GM12878 (cell line): ENCODE measurements around the gene TDRD9. TPM values are rescaled to one million over a fixed set of nuclear protein-coding genes. Genes with fewer than 3 reads are reported as not detected.

ENCODE experiments used
- ATAC-seq: fragments of 200-7000 bp; cut with Tn5 transposase; 3 replicates; pipeline ENCODE4 v1.9.1; 2020; ENCODE audit warnings: mild to moderate bottlenecking, moderate library complexity
- BruUV-seq: library from RNA; stranded (reverse); fragments of 400-500 nt; replicated peaks from 2 replicates; lab custom pipeline; 2021; lab: Mats Ljungman, UMichigan
- CTCF ChIA-PET: fragments of 300-600 bp; sonication (Branson Sonifier 250); formaldehyde crosslinking; extraction: SDS; loops from one replicate; lab custom pipeline; 2021; ENCODE audit warnings: inconsistent platforms; lab: Yijun Ruan, JAX
- POLR2A ChIA-PET: fragments of 350-600 bp; formaldehyde crosslinking; extraction: SDS; loops from one replicate; lab custom pipeline; 2021; ENCODE audit warnings: inconsistent platforms; lab: Charles Lee
- RAD21 ChIA-PET: fragments of 300-600 bp; sonication (Branson Sonifier 250); formaldehyde crosslinking; loops from one replicate; lab custom pipeline; 2023; ENCODE audit warnings: antibody characterized with exemption; ENCODE audit not compliant: unreplicated experiment; lab: Charles Lee
- SMC1A ChIA-PET: fragments of 300-600 bp; sonication (Branson Sonifier 250); formaldehyde crosslinking; loops from one replicate; lab custom pipeline; 2023; ENCODE audit not compliant: unreplicated experiment, uncharacterized antibody; lab: Charles Lee
- DNase-seq: peaks from one replicate; pipeline ENCODE4 v3.0.0-alpha.2; 2011; ENCODE audit warnings: low read depth, low spot score
- FAIRE-seq: peaks from 3 replicates; lab custom pipeline; 2011; peaks lifted over from hg19 to GRCh38; lab: Jason Lieb, UNC
- H2AFZ ChIP-seq: 2 replicates; pipeline ENCODE4 v1.6.0; 2011; ENCODE audit warnings: low read depth, low read length, control low read depth; ENCODE audit not compliant: control insufficient read depth
- H3K27ac ChIP-seq: 2 replicates; pipeline ENCODE4 v1.5.1; 2011; ENCODE audit warnings: control low read depth; ENCODE audit not compliant: control insufficient read depth, insufficient read depth
- H3K27me3 ChIP-seq, 2 experiments: replicated peaks in 1 of 2; 2 replicates each; pipeline versions ENCODE4 v1.6.0 to v1.6.1; 2011; ENCODE audit warnings: low read length in 1 of 2; ENCODE audit not compliant: control insufficient read depth in 2 of 2, insufficient read depth in 2 of 2
- H3K36me3 ChIP-seq, 2 experiments: 2 replicates each; pipeline ENCODE4 v1.5.1; 2011; ENCODE audit warnings: low read length in 1 of 2; ENCODE audit not compliant: control insufficient read depth in 2 of 2, insufficient read depth in 2 of 2
- H3K4me1 ChIP-seq: 2 replicates; pipeline ENCODE4 v1.6.1; 2011; ENCODE audit warnings: mild to moderate bottlenecking, low read length, moderate library complexity, mixed read lengths; ENCODE audit not compliant: control insufficient read depth, insufficient read depth
- H3K4me2 ChIP-seq: 2 replicates; pipeline ENCODE4 v1.6.0; 2011; ENCODE audit warnings: control low read depth; ENCODE audit not compliant: control insufficient read depth, insufficient read depth
- H3K4me3 ChIP-seq: fragments of 200-600 bp; sonication (generic); 2 replicates; pipeline ENCODE4 v1.5.1; 2016
- H3K79me2 ChIP-seq: 2 replicates; pipeline ENCODE4 v1.6.0; 2011; ENCODE audit warnings: low read length; ENCODE audit not compliant: control insufficient read depth, insufficient read depth
- H3K9ac ChIP-seq: 2 replicates; pipeline ENCODE4 v1.8.0; 2011; ENCODE audit warnings: low read length, control low read depth, mixed read lengths; ENCODE audit not compliant: control insufficient read depth, insufficient read depth
- H3K9me3 ChIP-seq: replicated peaks from 3 replicates; pipeline ENCODE4 v1.5.1; 2011; ENCODE audit warnings: mild to moderate bottlenecking, low read length; ENCODE audit not compliant: control insufficient read depth, insufficient read depth
- H4K20me1 ChIP-seq: 2 replicates; pipeline ENCODE4 v1.6.0; 2011; ENCODE audit not compliant: control insufficient read depth, insufficient read depth
- CUX1 ChIP-seq: IDR thresholded peaks from 2 replicates; pipeline ENCODE4 v1.6.1; 2012; ENCODE audit warnings: improper control_type of control experiment, low read depth, low read length; ENCODE audit not compliant: insufficient replicate concordance
- E2F4 ChIP-seq: IDR thresholded peaks from 2 replicates; pipeline ENCODE4 v1.6.1; 2012; ENCODE audit warnings: low read depth, low read length, improper control_type of control experiment
- EED ChIP-seq: sonication (generic); IDR thresholded peaks from 2 replicates; pipeline ENCODE4 v1.6.1; 2016; ENCODE audit warnings: antibody characterized with exemption, low read depth
- NRF1 ChIP-seq: conservative IDR thresholded peaks from 2 replicates; pipeline ENCODE4 v1.6.1; 2011; ENCODE audit warnings: mild to moderate bottlenecking, low read depth, low read length, improper control_type of control experiment
- PML ChIP-seq: IDR thresholded peaks from 2 replicates; pipeline ENCODE4 v1.6.1; 2012; ENCODE audit warnings: low read length, inconsistent platforms
- RCOR1 ChIP-seq: conservative IDR thresholded peaks from 2 replicates; pipeline ENCODE4 v1.6.1; 2012; ENCODE audit warnings: low read depth, low read length, improper control_type of control experiment
- RELA ChIP-seq: fragments of 450-650 bp; IDR thresholded peaks from 2 replicates; pipeline ENCODE4 v1.8.0; 2014; ENCODE audit warnings: borderline replicate concordance; ENCODE audit not compliant: partially characterized antibody
- TBL1XR1 ChIP-seq: IDR thresholded peaks from 2 replicates; pipeline ENCODE4 v1.6.1; 2012; ENCODE audit warnings: low read depth, low read length, improper control_type of control experiment
- WGBS: methylation state at CpG from one replicate; pipeline ENCODE4 v1.1.6; 2016; ENCODE audit warnings: low lambda C conversion rate; ENCODE audit not compliant: insufficient replicate concordance, insufficient coverage; ENCODE audit errors: missing lambda C conversion rate; 5-methylcytosine and 5-hydroxymethylcytosine counted together
- in situ Hi-C: fragments of 300-500 bp; cut with MboI; formaldehyde crosslinking; loops from 9 replicates; pipeline ENCODE4 v1.14.3; 2018; ENCODE audit warnings: mixed read lengths
- intact Hi-C: fragments of 100-400 bp; cut with micrococcal nuclease; formaldehyde crosslinking; loops from one replicate; pipeline ENCODE4 v1.14.2; 2022; ENCODE audit not compliant: unreplicated experiment
- polyA plus RNA-seq, 11 experiments: library from polyadenylated mRNA; depleted of rRNA in 4 of 11; unstranded in 6 of 11; stranded (reverse) in 5 of 11; fragments of >200 nt; fragmentation: Nextera tagmentation in 4 of 11; fragmentation: Illumina TruSeq in 1 of 11; extraction: Ambion mirVana in 4 of 11; extraction: Trizol in 1 of 11; gene quantifications; 1 replicate in 1 of 11; 2 replicates in 10 of 11; pipeline versions ENCODE4 v1.2.1 to v1.2.3, GENCODE V29; 2011 to 2016; ENCODE audit warnings: inconsistent platforms in 2 of 11, missing spikeins in 2 of 11, low read depth in 1 of 11
- total RNA-seq, 4 experiments: library from RNA; depleted of rRNA in 3 of 4; stranded (reverse); fragments of >200 nt in 3 of 4; fragmentation: Illumina TruSeq in 1 of 4; extraction: Trizol in 1 of 4; gene quantifications; 2 replicates each; pipeline versions ENCODE4 v1.2.1 to v1.2.3, GENCODE V29; 2013 to 2021

TDRD9 gene
- total and polyA plus RNA-seq, 10 of the 15 experiments (the other 5 are each of a cell fraction or from before 2014, with no cell fraction given), result 0.12 TPM; not detected in 9

GRCh38 chr14:103897075-103897947, 30.9 kb upstream of the TDRD9 start:
- WGBS, result 48% methylated on average over 27 of the region's 27 CpGs
- ChIA-PET RAD21 (no interaction called here), CTCF (interaction anchor here (5.0 kb wide), 1 partner anchor 90 kb away, joined by 52 read pairs; no protein-coding TSS in a partner anchor), SMC1A (no interaction called here), POLR2A (no interaction called here)
- intact Hi-C loops (no loop called here), in situ Hi-C loops (no loop called here)
- Histone ChIP-seq H3K4me3 (no peak overlapping the region), H3K36me3 (no peaks in the 10 kb centered on the region), H3K27me3 (no peaks in the 10 kb centered on the region), H3K9ac (no peak overlapping the region), H3K79me2 (no peaks in the 10 kb centered on the region), H3K27ac (no peak overlapping the region), H3K4me1 (no peaks in the 10 kb centered on the region), H4K20me1 (no peaks in the 10 kb centered on the region; the same call in 1 of the 2 replicates), H3K4me2 (no peak overlapping the region), H2AFZ (no peak overlapping the region), H3K9me3 (no peaks in the 10 kb centered on the region)
- ATAC-seq (no peak), FAIRE-seq (no peak), DNase-seq (no peak)
- TF ChIP-seq RELA, result no peak
- no peak for TF ChIP-seq EED
- TF ChIP-seq NRF1, result no peak
- TF ChIP-seq CUX1, result no peak
- no peak for TF ChIP-seq PML
- no peak for TF ChIP-seq TBL1XR1
- TF ChIP-seq E2F4, result no peak
- TF ChIP-seq RCOR1, result no peak
- no TSS peak for BruUV-seq
